NCI-H2081 treated with DMSO at 0.1 percent for 48 hours (cell line): Measurements from ENCODE around the gene KRT74.

Experiments
- DNase-seq: peaks from one replicate; lab custom pipeline; 2025; lab: John Stamatoyannopoulos, UW

The KRT74 gene

GRCh38 chr12:52573743-52574142 lies at the start of gene KRT74:
KRT74 (minus strand) TSS chr12:52573843; CDS start chr12:52573777, 66 bp downstream.
- no peak for DNase-seq

GRCh38 chr12:52622349-52622748 lies 48.7 kb upstream of the KRT74 start:
- DNase-seq: no peak

- no peak for DNase-seq
Observed at GRCh38 chr12:52618866-52619265, 45.2 kb upstream of the KRT74 start.

- no peak for DNase-seq
Observed at GRCh38 chr12:52618216-52618615, 44.6 kb upstream of the KRT74 start, which contains the start of gene KRT73. KRT73 (minus strand) TSS chr12:52618559; CDS start chr12:52618524, 35 bp downstream.

- DNase-seq: no peak
Observed at GRCh38 chr12:52617403-52617785, 43.8 kb upstream of the KRT74 start.

GRCh38 chr12:52616680-52617402 lies 43.2 kb upstream of the KRT74 start:
- DNase-seq: no peak

- no peak for DNase-seq
Observed at GRCh38 chr12:52615912-52616311, 42.3 kb upstream of the KRT74 start.

- no peak for DNase-seq
Observed at GRCh38 chr12:52615208-52615868, 41.7 kb upstream of the KRT74 start.

- no peak for DNase-seq
Observed at GRCh38 chr12:52614381-52615207, 41.0 kb upstream of the KRT74 start.

- no peak for DNase-seq
Observed at GRCh38 chr12:52613384-52614030, 39.9 kb upstream of the KRT74 start.

- no peak for DNase-seq
Observed at GRCh38 chr12:52612431-52613383, 39.1 kb upstream of the KRT74 start.

- no peak for DNase-seq
Observed at GRCh38 chr12:52611080-52611468, 37.4 kb upstream of the KRT74 start.

GRCh38 chr12:52608826-52609630 lies 35.4 kb upstream of the KRT74 start:
- DNase-seq: no peak

- DNase-seq: no peak
Observed at GRCh38 chr12:52608161-52608560, 34.5 kb upstream of the KRT74 start.

- DNase-seq: no peak
Observed at GRCh38 chr12:52607314-52607713, 33.7 kb upstream of the KRT74 start.

- no peak for DNase-seq
Observed at GRCh38 chr12:52606581-52607218, 33.1 kb upstream of the KRT74 start.

GRCh38 chr12:52606096-52606495 lies 32.5 kb upstream of the KRT74 start:
- DNase-seq: no peak

GRCh38 chr12:52605542-52605941 lies 31.9 kb upstream of the KRT74 start:
- no peak for DNase-seq

GRCh38 chr12:52604859-52605258 lies 31.2 kb upstream of the KRT74 start:
- no peak for DNase-seq

- DNase-seq: no peak
Observed at GRCh38 chr12:52603314-52603713, 29.7 kb upstream of the KRT74 start.
